Measurements from ENCODE around the gene FNDC8. TPM values are rescaled to one million over a fixed set of nuclear protein-coding genes. Genes with fewer than 3 reads are reported as not detected.

FNDC8 gene
- total RNA-seq, 4 donors from 2014 or later: not detected

DNA sequence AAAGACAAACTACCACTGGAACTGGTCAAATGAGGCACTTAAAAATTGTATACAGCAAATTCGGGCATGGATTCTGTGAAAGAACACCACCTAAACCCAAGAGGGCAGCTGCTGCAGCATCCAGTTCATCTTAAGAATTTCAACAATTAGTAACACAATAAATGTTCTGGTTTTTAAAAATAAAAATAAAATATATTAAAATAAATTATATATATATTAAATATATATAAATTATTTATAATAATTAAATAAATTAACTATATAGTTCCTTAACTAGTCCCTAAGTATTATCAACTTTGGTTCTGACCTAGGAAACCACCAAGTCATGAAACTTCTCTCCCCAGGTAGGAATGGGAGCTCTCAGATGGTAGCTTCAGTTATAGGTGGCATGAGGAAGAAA lies 44.5 kb upstream of the FNDC8 start:
- H3K4me3 ChIP-seq: no peak overlapping the region
- WGBS: 91% methylated on average over 1 of the region's 1 CpG
- peaks cover 0 to 43% (median 16%) of the 10 kb centered on the region in 4 donors for H3K4me1 ChIP-seq
- H3K9me3 ChIP-seq: no peaks in the 10 kb centered on the region
- H3K27ac ChIP-seq (replicated peaks in 1 of 4): no peak overlapping the region
- intact Hi-C loops (cut with DNase I): no loop called here
- DNase-seq (ENCODE audit: extremely low spot score): no peak
- no peak for TF ChIP-seq POLR2A (IDR thresholded peaks at IDR 0.05; ENCODE audit: low read depth)
- no peak for TF ChIP-seq POLR2AphosphoS5 (IDR thresholded peaks at IDR 0.05)
- TF ChIP-seq, protein P1, sequence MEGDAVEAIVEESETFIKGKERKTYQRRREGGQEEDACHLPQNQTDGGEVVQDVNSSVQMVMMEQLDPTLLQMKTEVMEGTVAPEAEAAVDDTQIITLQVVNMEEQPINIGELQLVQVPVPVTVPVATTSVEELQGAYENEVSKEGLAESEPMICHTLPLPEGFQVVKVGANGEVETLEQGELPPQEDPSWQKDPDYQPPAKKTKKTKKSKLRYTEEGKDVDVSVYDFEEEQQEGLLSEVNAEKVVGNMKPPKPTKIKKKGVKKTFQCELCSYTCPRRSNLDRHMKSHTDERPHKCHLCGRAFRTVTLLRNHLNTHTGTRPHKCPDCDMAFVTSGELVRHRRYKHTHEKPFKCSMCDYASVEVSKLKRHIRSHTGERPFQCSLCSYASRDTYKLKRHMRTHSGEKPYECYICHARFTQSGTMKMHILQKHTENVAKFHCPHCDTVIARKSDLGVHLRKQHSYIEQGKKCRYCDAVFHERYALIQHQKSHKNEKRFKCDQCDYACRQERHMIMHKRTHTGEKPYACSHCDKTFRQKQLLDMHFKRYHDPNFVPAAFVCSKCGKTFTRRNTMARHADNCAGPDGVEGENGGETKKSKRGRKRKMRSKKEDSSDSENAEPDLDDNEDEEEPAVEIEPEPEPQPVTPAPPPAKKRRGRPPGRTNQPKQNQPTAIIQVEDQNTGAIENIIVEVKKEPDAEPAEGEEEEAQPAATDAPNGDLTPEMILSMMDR (IDR thresholded peaks at IDR 0.05): no peak
- TF ChIP-seq EP300 (IDR thresholded peaks at IDR 0.05): no peak
- no peaks in the 10 kb centered on the region for H3K27me3 ChIP-seq
- H3K36me3 ChIP-seq: no peaks in the 10 kb centered on the region

DNA sequence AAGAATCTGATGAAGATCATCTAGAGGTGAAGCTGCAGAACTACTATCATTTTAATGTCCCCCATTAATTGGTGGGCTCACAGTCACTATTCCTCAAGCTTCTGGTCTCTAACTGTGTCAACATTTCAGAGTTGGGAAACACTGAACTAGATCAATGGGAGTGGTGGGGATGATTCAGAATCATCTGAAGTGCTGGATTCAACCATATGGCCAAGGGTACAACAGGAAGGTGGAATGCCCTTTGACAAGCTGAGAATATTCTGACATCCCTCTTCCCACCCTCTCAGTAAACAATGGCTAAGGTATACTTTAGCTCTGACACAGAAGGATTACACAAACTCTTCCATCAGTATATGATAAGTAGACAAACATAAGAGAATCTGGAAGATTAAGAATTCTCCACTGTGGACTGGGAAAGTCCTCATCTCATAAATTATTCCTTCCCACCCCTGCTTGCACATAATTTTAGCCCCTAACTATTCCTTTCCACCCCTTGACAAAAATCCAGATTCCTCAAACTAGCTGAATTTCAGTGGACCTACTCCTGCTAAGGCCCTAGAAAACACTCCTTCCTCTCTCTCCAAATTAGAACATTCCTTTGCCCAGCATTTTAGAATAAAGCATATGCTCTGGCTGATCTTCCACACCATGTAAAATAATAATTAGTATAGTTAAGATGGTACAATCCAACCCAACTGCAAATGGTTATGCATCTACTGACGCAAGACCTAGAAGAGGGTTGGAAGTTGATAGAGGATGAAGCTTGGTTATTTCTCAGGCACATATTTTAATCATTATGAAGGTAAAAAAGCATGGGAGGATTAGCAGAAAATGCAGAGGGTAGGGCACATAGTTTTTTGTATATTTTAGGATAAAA lies 41.6 kb upstream of the FNDC8 start:
- no peak for DNase-seq (ENCODE audit: extremely low spot score)
- intact Hi-C loops (cut with DNase I): no loop called here
- Histone ChIP-seq H3K4me3 (no peak overlapping the region), H3K27me3 (no peaks in the 10 kb centered on the region), H3K27ac (replicated peaks in 1 of 4) (no peak overlapping the region), H3K36me3 (no peaks in the 10 kb centered on the region), H3K4me1 (peaks cover 0 to 52% (median 23%) of the 10 kb centered on the region in 4 donors), H3K9me3 (no peaks in the 10 kb centered on the region)
- TF ChIP-seq POLR2AphosphoS5 (IDR thresholded peaks at IDR 0.05) (no peak), POLR2A (IDR thresholded peaks at IDR 0.05; ENCODE audit: low read depth) (no peak), EP300 (IDR thresholded peaks at IDR 0.05) (no peak)
- TF ChIP-seq, protein P1 (IDR thresholded peaks at IDR 0.05): no peak
- WGBS: 94% methylated on average over 1 of the region's 1 CpG

DNA sequence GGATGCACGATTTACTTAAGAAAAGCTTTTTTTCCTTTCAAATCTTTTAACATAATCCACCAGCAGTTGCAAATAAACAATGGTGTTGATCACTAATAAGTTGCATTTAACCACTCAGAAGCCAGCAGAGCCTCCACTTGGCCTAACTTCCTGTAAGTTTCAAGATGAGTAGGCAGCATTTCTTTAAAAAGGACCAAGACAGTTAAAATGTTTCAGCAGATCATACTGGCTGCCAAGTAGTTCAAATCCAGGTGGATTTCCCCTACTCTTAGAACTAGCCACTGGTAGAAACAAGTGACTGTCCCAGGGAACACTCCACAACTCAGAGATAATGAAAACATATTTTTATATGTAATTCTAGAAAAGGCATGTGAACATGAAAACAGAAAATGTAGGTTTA lies 40.9 kb upstream of the FNDC8 start:
- DNase-seq (ENCODE audit: extremely low spot score): no peak
- Histone ChIP-seq H3K4me3 (no peak overlapping the region), H3K4me1 (peaks cover 0 to 52% (median 19%) of the 10 kb centered on the region in 4 donors), H3K27ac (replicated peaks in 1 of 4) (no peak overlapping the region), H3K27me3 (no peaks in the 10 kb centered on the region), H3K36me3 (no peaks in the 10 kb centered on the region), H3K9me3 (no peaks in the 10 kb centered on the region)
- 46% methylated on average over 1 of the region's 1 CpG for WGBS
- intact Hi-C loops (cut with DNase I): no loop called here
- TF ChIP-seq, protein P1 (IDR thresholded peaks at IDR 0.05): no peak
- TF ChIP-seq EP300 (IDR thresholded peaks at IDR 0.05): no peak
- no peak for TF ChIP-seq POLR2A (IDR thresholded peaks at IDR 0.05; ENCODE audit: low read depth)
- no peak for TF ChIP-seq POLR2AphosphoS5 (IDR thresholded peaks at IDR 0.05)

DNA sequence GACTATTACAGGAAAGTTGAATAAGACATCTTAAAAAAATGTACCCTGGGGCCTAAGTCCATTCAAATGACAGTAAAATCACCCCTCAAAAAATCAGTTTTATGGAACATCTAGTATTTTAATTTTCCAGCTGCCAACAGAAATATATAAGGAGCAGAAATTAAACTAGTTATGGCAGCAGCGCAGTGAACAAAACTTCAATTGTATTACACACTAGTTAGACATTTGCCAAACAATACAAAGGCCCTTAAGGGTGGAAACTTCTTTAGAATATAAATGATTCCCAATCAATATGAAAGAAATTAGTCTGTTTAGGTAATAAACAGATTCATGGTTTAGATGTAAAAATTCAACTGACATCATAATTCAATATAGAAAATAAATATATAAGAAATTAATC lies 39.8 kb upstream of the FNDC8 start:
- intact Hi-C loops (cut with DNase I): no loop called here
- peak overlapping the region in 1 of 4 donors; percentile 17 for H3K27ac ChIP-seq (replicated peaks in 1 of 4)
- H3K4me1 ChIP-seq: peaks cover 0 to 45% (median 22%) of the 10 kb centered on the region in 4 donors
- H3K36me3 ChIP-seq: no peaks in the 10 kb centered on the region
- DNase-seq (ENCODE audit: extremely low spot score): no peak
- H3K27me3 ChIP-seq: no peaks in the 10 kb centered on the region
- 97% methylated on average over 1 of the region's 1 CpG for WGBS
- no peaks in the 10 kb centered on the region for H3K9me3 ChIP-seq
- H3K4me3 ChIP-seq: no peak overlapping the region
- TF ChIP-seq EP300 (IDR thresholded peaks at IDR 0.05): no peak

DNA sequence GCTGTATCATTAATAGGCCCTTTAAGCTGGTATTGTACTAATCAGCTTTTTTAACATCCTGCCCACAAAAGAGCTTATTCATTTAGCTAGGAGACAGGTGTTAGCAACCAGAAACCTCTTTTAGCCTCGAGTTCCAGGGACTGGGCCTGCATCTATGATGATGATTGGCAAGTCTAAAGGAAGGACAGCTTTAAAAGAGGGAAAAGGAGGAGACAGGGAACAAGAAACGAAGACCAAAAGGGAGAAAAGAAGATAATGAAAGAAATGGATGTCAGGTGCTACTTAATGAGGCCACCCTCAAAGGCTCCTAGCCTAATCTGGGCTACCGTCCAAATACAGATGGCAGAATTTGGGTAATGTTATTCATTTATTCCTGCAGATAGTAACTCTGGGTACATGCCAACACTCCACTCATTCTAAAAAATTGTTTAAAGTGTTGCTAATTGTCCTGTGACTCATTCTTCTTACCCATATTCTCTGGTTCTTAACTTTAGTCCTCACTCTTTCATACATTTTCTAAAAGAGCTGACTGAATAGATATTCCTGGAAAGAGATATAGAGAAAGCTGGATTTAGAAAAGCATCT lies 39.2 kb upstream of the FNDC8 start:
- H3K9me3 ChIP-seq: no peaks in the 10 kb centered on the region
- no peaks in the 10 kb centered on the region for H3K36me3 ChIP-seq
- 50% methylated on average over 3 of the region's 3 CpGs for WGBS
- TF ChIP-seq EP300 (IDR thresholded peaks at IDR 0.05) (no peak), POLR2A (IDR thresholded peaks at IDR 0.05; ENCODE audit: low read depth) (no peak), POLR2AphosphoS5 (IDR thresholded peaks at IDR 0.05) (no peak)
- TF ChIP-seq, protein P1 (IDR thresholded peaks at IDR 0.05): no peak
- no peaks in the 10 kb centered on the region for H3K27me3 ChIP-seq
- no peak for DNase-seq (ENCODE audit: extremely low spot score)
- intact Hi-C loops (cut with DNase I): no loop called here
- no peak overlapping the region for H3K4me3 ChIP-seq
- H3K4me1 ChIP-seq: peaks cover 0 to 50% (median 27%) of the 10 kb centered on the region in 4 donors
- peak overlapping the region in 1 of 4 donors; percentile 17 for H3K27ac ChIP-seq (replicated peaks in 1 of 4)
